ENCODE results near the gene TNFRSF25.

TNFRSF25 gene

DNA sequence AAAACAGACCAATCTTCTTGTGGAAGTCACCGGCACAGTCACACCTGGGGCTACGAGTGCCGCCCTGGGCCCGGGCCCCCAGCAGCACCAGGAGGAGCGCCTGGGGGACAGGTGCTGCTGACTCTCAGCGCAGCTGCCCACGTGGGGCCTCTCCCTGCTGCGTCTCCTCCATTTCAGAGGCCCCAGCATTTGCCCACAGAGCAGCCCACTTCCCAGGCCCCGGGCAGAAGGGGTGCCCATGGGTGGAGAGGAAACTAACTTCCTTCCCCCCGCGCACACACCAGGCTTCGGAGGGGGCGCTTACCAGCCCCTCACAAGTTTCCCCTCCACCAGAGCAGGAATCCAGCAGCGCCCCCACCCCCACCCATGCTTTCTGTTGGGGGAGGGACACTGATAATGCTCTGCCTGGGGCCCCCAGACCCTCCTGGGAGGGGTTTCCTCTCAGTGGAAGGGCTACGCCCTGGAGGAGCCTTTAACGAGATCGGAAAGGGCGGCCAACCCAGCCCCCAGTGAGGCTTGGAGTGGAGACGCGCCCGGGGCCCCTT is 440 bp downstream of the TNFRSF25 start:
- no peak overlapping the region for H3K27ac ChIP-seq
- TF ChIP-seq ZFX (IDR thresholded peaks at IDR 0.05) = no peak
- TF ChIP-seq, protein P1, sequence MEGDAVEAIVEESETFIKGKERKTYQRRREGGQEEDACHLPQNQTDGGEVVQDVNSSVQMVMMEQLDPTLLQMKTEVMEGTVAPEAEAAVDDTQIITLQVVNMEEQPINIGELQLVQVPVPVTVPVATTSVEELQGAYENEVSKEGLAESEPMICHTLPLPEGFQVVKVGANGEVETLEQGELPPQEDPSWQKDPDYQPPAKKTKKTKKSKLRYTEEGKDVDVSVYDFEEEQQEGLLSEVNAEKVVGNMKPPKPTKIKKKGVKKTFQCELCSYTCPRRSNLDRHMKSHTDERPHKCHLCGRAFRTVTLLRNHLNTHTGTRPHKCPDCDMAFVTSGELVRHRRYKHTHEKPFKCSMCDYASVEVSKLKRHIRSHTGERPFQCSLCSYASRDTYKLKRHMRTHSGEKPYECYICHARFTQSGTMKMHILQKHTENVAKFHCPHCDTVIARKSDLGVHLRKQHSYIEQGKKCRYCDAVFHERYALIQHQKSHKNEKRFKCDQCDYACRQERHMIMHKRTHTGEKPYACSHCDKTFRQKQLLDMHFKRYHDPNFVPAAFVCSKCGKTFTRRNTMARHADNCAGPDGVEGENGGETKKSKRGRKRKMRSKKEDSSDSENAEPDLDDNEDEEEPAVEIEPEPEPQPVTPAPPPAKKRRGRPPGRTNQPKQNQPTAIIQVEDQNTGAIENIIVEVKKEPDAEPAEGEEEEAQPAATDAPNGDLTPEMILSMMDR (conservative IDR thresholded peaks at IDR 0.05) = no peak

DNA sequence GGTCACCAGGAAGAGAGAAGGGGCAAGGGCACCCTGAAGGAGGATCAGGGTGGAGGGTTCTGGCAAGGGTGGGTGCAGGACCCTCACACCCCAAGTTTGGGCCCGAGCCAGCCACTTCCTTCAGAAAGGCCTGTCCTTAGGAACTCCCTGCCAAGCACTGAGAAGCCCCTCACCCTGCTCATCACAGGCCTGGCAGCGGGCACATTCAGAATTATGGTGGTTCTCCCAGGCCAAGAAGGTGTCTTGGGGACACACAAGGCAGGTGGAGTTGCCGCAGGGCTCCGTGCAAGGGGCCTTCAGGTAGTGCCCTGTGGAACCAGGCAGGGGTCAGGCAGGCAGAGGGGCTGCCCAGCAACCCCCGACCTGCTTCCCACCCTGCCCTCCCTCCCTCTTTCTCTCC is 1.1 kb downstream of the TNFRSF25 start:
- no peak overlapping the region for H3K27ac ChIP-seq
- TF ChIP-seq, protein P1 (conservative IDR thresholded peaks at IDR 0.05) = no peak
- TF ChIP-seq ZFX (IDR thresholded peaks at IDR 0.05) = no peak

DNA sequence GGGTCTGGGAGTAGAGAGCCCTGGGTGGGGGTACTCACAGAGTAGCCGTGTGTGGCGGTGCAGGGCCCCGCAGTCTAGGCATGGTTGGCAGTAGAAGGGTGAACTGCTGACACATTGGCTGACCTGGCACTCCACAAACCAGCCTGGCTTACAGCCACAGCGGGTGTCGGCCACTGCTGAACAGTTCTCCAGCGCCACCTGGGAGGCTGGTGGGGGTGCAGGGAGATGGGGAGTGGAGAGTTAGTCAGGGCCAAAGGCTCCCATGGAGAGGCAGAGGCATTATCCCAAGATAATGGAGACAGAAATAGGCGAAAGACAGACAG is 1.5 kb downstream of the TNFRSF25 start:
- H3K27ac ChIP-seq = no peak overlapping the region
- no peak for TF ChIP-seq ZFX (IDR thresholded peaks at IDR 0.05)
- TF ChIP-seq, protein P1 (conservative IDR thresholded peaks at IDR 0.05) = no peak; the same call in 1 of the 2 replicates

DNA sequence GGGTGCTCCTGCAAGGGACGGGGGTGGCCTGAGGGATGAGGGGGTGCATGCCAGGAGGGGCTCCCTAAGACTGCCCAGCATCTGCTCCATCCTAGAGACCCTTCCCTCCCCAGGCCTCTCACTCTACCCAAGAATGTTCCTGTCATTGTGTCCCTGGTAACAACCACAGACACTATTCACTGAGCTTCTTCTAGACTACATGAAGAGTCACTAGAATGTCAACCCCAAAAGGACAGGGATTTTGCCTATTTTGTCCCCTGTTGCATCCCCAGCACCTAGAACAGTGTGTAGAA is 2.9 kb downstream of the TNFRSF25 start:
- TF ChIP-seq, protein P1 (conservative IDR thresholded peaks at IDR 0.05) = no peak
- no peak for TF ChIP-seq ZFX (IDR thresholded peaks at IDR 0.05)
- no peak overlapping the region for H3K27ac ChIP-seq

DNA sequence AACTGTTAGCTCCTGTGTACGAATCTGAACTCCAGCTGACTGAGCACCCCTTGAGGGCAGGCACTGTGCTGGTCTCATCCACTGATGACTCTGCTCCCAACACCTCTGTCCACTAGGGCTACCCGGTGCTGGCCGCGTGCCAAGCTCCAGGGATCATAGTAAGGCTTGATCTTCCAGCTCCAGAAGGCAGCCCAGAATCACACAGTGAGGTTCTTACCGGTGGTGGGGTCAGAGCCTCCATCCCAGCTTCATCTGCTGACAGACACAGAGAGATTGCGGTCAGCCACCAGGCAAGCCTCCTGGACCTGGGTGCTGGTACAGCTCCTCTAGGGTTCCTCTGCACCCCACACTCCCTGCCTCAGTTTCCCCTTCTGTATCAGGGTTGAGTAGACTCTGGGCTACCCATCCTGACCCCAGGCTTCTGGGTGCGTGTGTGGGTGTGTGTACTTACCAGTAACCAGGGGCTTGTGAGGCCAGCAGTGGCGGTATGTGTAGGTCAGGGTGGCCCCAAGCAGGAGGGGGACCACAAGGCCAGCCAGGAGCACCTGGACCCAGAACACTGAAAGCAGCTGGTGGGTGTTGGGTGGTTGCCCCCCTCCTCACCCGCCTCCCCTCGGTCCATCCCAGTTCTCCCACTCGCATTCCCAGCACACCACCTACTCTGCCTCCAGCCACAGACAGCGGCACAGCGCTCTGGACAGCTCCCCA is 3.4 kb downstream of the TNFRSF25 start:
- no peak for TF ChIP-seq ZFX (IDR thresholded peaks at IDR 0.05)
- TF ChIP-seq, protein P1 (conservative IDR thresholded peaks at IDR 0.05) = no peak; the same call in 1 of the 2 replicates

DNA sequence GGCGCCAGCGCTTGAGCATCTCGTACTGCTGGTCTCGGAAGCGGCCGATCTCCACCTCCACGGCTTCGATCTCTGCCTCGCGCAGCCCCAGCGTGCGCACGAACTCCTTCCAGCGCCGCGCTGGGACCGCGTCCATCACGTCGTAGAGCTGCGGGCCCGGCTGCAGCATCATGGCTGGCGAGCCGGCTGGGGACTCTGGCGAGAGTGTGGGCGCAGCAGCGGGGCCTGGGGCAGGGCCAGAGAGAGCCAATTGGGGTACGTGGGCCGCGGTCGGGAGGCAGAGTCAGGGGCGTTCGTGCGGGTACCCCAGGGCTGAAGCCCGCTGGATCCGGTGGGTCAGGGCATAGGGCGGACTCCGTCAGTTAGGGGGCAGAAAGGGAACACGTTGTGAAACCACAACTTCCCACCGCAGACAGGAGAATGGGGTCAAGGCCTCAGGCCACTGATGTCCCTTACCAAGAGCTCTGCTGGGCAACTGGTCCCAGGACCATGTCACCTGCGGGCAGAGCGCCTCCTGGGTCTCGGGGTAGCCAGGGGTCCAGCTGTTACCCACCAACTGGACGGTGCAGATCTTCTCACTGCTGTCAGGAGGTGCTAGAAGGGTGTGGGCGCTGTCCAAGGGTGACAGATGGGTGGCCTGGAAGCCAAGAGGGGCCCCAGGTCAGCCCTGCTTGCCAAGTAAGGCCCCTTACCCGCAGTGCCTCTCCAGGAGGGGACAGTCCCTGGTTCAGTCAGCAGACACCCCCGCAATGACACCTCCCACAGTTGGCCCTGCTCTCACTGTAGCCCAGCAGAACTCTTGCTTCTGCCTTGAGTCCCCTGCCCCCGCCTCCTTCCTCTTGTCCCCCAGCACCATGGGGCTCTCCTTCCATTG is 4.2 kb downstream of the TNFRSF25 start:
- H3K27ac ChIP-seq = no peak overlapping the region
- no peak for TF ChIP-seq ZFX (IDR thresholded peaks at IDR 0.05)
- TF ChIP-seq, protein P1 (conservative IDR thresholded peaks at IDR 0.05) = no peak

More for the DNA sequence above, 3.4 kb downstream of the TNFRSF25 start:
- no peak overlapping the region for H3K27ac ChIP-seq

DNA sequence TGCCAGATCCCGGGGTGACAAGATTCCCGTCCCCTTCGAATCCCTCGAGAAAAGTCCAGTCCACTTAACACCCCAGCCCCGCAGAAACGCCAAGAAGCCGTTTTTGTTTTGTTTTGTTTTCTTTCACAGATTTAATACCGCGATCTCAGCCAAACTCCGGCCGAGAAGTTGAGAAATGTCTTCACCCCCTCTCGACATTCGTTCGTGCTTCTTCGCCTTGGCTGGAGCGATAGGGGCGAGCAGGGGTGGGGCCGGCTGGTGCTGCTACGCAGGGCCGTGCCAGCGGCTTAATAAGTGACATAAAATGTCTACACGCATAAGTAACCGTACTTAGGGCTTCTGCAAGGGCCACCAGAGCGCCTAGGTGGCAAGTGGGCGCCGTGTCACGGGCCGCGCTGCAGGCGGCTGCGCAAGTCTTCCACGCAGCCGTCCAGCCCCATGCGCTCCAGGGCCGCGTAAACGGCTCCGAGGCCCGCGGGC is 4.9 kb downstream of the TNFRSF25 start:
- no peak overlapping the region for H3K27ac ChIP-seq
- TF ChIP-seq ZFX (IDR thresholded peaks at IDR 0.05) = no peak
- TF ChIP-seq, protein P1 (conservative IDR thresholded peaks at IDR 0.05) = no peak

Data from C4-2B (cell line).